ENCODE data around the gene SPACA5B. TPM values are rescaled to one million over a fixed set of nuclear protein-coding genes. Genes with fewer than 3 reads are reported as not detected.
"Not testable (repeated sequence)": the region's sequence is repeated elsewhere in the genome, so short reads cannot be mapped to it uniquely, and the experiment has no call there.

Gene SPACA5B
- total and polyA plus RNA-seq, 2 experiments from 2014 or later, result not detected

- 78% methylated on average over 10 of the region's 10 CpGs for WGBS (ENCODE audit: low lambda C conversion rate, missing lambda C conversion rate)
- H3K9me2 ChIP-seq (replicated peaks; ENCODE audit: insufficient read depth), result no peaks in the 10 kb centered on the region
- H4K20me1 ChIP-seq (ENCODE audit: insufficient read depth, poor library complexity, severe bottlenecking), result no peaks in the 10 kb centered on the region
- no peak overlapping the region for H3K27ac ChIP-seq
- H3K79me2 ChIP-seq, result no peaks in the 10 kb centered on the region
- TF ChIP-seq EZH2phosphoT487 (IDR thresholded peaks at IDR 0.05; ENCODE audit: low read depth, severe bottlenecking, unreplicated experiment), result no peak
- TF ChIP-seq EZH2 (IDR thresholded peaks at IDR 0.05; ENCODE audit: borderline replicate concordance), result no peak
- no peak for TF ChIP-seq CTCF (IDR thresholded peaks at IDR 0.05; ENCODE audit: poor library complexity)
- H3K4me3 ChIP-seq, result no peak overlapping the region
- no peaks in the 10 kb centered on the region for H3K9me3 ChIP-seq (ENCODE audit: low read depth)
- H3K4me1 ChIP-seq (ENCODE audit: insufficient read depth), result no peaks in the 10 kb centered on the region
- H2AFZ ChIP-seq, result no peak overlapping the region
- no peaks in the 10 kb centered on the region for H3K27me3 ChIP-seq
- DNase-seq (ENCODE audit: low spot score), result no peak
- H3K4me2 ChIP-seq, result no peak overlapping the region
- no peaks in the 10 kb centered on the region for H3K36me3 ChIP-seq (replicated peaks; ENCODE audit: insufficient read depth, low read depth)
Observed at GRCh38 chrX:48153769-48154168, 23.3 kb downstream of the SPACA5B start.

- Histone ChIP-seq H3K9me2 (replicated peaks; ENCODE audit: insufficient read depth) (no peaks in the 10 kb centered on the region), H3K4me3 (no peak overlapping the region), H3K79me2 (no peaks in the 10 kb centered on the region), H3K4me2 (no peak overlapping the region), H3K9me3 (ENCODE audit: low read depth) (no peaks in the 10 kb centered on the region), H3K27me3 (no peaks in the 10 kb centered on the region), H3K4me1 (ENCODE audit: insufficient read depth) (no peaks in the 10 kb centered on the region), H3K36me3 (replicated peaks; ENCODE audit: insufficient read depth, low read depth) (no peaks in the 10 kb centered on the region), H3K27ac (no peak overlapping the region), H4K20me1 (ENCODE audit: insufficient read depth, poor library complexity, severe bottlenecking) (no peaks in the 10 kb centered on the region), H2AFZ (no peak overlapping the region)
- DNase-seq (ENCODE audit: low spot score), result no peak
- WGBS (ENCODE audit: low lambda C conversion rate, missing lambda C conversion rate), result 70% methylated on average over 2 of the region's 2 CpGs
- TF ChIP-seq CTCF (IDR thresholded peaks at IDR 0.05; ENCODE audit: poor library complexity) (no peak), EZH2 (IDR thresholded peaks at IDR 0.05; ENCODE audit: borderline replicate concordance) (no peak), EZH2phosphoT487 (IDR thresholded peaks at IDR 0.05; ENCODE audit: low read depth, severe bottlenecking, unreplicated experiment) (no peak)
Observed at GRCh38 chrX:48154796-48155195, 24.4 kb downstream of the SPACA5B start.

- no peak overlapping the region for H2AFZ ChIP-seq
- no peaks in the 10 kb centered on the region for H3K36me3 ChIP-seq (replicated peaks; ENCODE audit: insufficient read depth, low read depth)
- H4K20me1 ChIP-seq (ENCODE audit: insufficient read depth, poor library complexity, severe bottlenecking), result no peaks in the 10 kb centered on the region
- DNase-seq (ENCODE audit: low spot score), result no peak
- no peaks in the 10 kb centered on the region for H3K27me3 ChIP-seq
- no peaks in the 10 kb centered on the region for H3K9me2 ChIP-seq (replicated peaks; ENCODE audit: insufficient read depth)
- no peaks in the 10 kb centered on the region for H3K9me3 ChIP-seq (ENCODE audit: low read depth)
- no peaks in the 10 kb centered on the region for H3K4me1 ChIP-seq (ENCODE audit: insufficient read depth)
- TF ChIP-seq EZH2phosphoT487 (IDR thresholded peaks at IDR 0.05; ENCODE audit: low read depth, severe bottlenecking, unreplicated experiment) (no peak), EZH2 (IDR thresholded peaks at IDR 0.05; ENCODE audit: borderline replicate concordance) (no peak), CTCF (IDR thresholded peaks at IDR 0.05; ENCODE audit: poor library complexity) (no peak)
- H3K4me3 ChIP-seq, result no peak overlapping the region
- WGBS (ENCODE audit: low lambda C conversion rate, missing lambda C conversion rate), result 86% methylated on average over 8 of the region's 12 CpGs
- no peak overlapping the region for H3K27ac ChIP-seq
- H3K79me2 ChIP-seq, result no peaks in the 10 kb centered on the region
- no peak overlapping the region for H3K4me2 ChIP-seq
Observed at GRCh38 chrX:48156014-48156413, 25.6 kb downstream of the SPACA5B start.

- H3K36me3 ChIP-seq (replicated peaks; ENCODE audit: insufficient read depth, low read depth), result no peaks in the 10 kb centered on the region
- no peaks in the 10 kb centered on the region for H3K9me3 ChIP-seq (ENCODE audit: low read depth)
- H4K20me1 ChIP-seq (ENCODE audit: insufficient read depth, poor library complexity, severe bottlenecking), result no peaks in the 10 kb centered on the region
- H2AFZ ChIP-seq, result no peak overlapping the region
- H3K9me2 ChIP-seq (replicated peaks; ENCODE audit: insufficient read depth), result no peaks in the 10 kb centered on the region
- no peak overlapping the region for H3K4me2 ChIP-seq
- no peak overlapping the region for H3K27ac ChIP-seq
- H3K79me2 ChIP-seq, result no peaks in the 10 kb centered on the region
- WGBS (ENCODE audit: low lambda C conversion rate, missing lambda C conversion rate), result 81% methylated on average over 12 of the region's 12 CpGs
- no peaks in the 10 kb centered on the region for H3K27me3 ChIP-seq
- H3K4me3 ChIP-seq, result no peak overlapping the region
- TF ChIP-seq EZH2phosphoT487 (IDR thresholded peaks at IDR 0.05; ENCODE audit: low read depth, severe bottlenecking, unreplicated experiment), result no peak
- no peak for TF ChIP-seq CTCF (IDR thresholded peaks at IDR 0.05; ENCODE audit: poor library complexity)
- TF ChIP-seq EZH2 (IDR thresholded peaks at IDR 0.05; ENCODE audit: borderline replicate concordance), result no peak
- H3K4me1 ChIP-seq (ENCODE audit: insufficient read depth), result no peaks in the 10 kb centered on the region
- no peak for DNase-seq (ENCODE audit: low spot score)
Observed at GRCh38 chrX:48165241-48165640, 34.8 kb downstream of the SPACA5B start.

GRCh38 chrX:48166322-48166721, 35.9 kb downstream of the SPACA5B start:
- not testable (repeated sequence) for H3K4me3 ChIP-seq; DNase-seq (ENCODE audit: low spot score)

More at GRCh38 chrX:48166322-48166721, 35.9 kb downstream of the SPACA5B start:
- not testable (repeated sequence) for H2AFZ ChIP-seq; H3K79me2 ChIP-seq; H3K27ac ChIP-seq; H3K4me1 ChIP-seq (ENCODE audit: insufficient read depth); H4K20me1 ChIP-seq (ENCODE audit: insufficient read depth, poor library complexity, severe bottlenecking); H3K4me2 ChIP-seq; H3K9me3 ChIP-seq (ENCODE audit: low read depth); H3K9me2 ChIP-seq (replicated peaks; ENCODE audit: insufficient read depth); H3K36me3 ChIP-seq (replicated peaks; ENCODE audit: insufficient read depth, low read depth); H3K27me3 ChIP-seq
- WGBS (ENCODE audit: low lambda C conversion rate, missing lambda C conversion rate), result 66% methylated on average over 7 of the region's 7 CpGs

Data from hepatocyte (in vitro differentiated cells).